Naive thymus-derived CD4-positive, alpha-beta T cell (primary cell): ENCODE data around the gene ROBO2. TPM values are rescaled to one million over a fixed set of nuclear protein-coding genes. Genes with fewer than 3 reads are reported as not detected.

Experiments used
- ATAC-seq: fragments of 150-1000 bp; cut with Tn5 transposase; 2 replicates; pipeline ENCODE4 v1.10.0; 2021; ENCODE audit warnings: mild to moderate bottlenecking, moderate library complexity
- CTCF ChIA-PET: fragments of 350-600 bp; sonication (Branson Sonifier 250); formaldehyde crosslinking; loops from one replicate; lab custom pipeline; 2021; ENCODE audit warnings: antibody characterized with exemption; lab: Charles Lee
- POLR2A ChIA-PET: fragments of 350-600 bp; sonication (Branson Sonifier 250); formaldehyde crosslinking; loops from one replicate; lab custom pipeline; 2021; ENCODE audit warnings: antibody characterized with exemption, inconsistent platforms; lab: Charles Lee
- DNase-seq, 9 donors: peaks; one replicate each; pipeline versions ENCODE4 v3.0.0 to v3.0.0-alpha.2; 2020 to 2022; ENCODE audit warnings: mixed read lengths in 1 of 9
- H3K27ac ChIP-seq: one replicate; pipeline ENCODE4 v1.7.0; 2013; ENCODE audit warnings: mild to moderate bottlenecking, low read depth, low read length, moderate library complexity
- H3K27me3 ChIP-seq, 2 donors: one replicate each; pipeline ENCODE4 v1.7.0; 2013; ENCODE audit warnings: low read length in 2 of 2, mild to moderate bottlenecking in 2 of 2, moderate library complexity in 2 of 2; ENCODE audit not compliant: control insufficient read depth in 2 of 2, insufficient read depth in 2 of 2
- H3K36me3 ChIP-seq, 3 experiments: 1 replicate in 2 of 3; 2 replicates in 1 of 3; pipeline ENCODE4 v1.7.0; 2013; ENCODE audit warnings: low read length in 3 of 3, mild to moderate bottlenecking in 3 of 3, moderate library complexity in 1 of 3; ENCODE audit not compliant: insufficient read depth in 3 of 3, control insufficient read depth in 2 of 3
- H3K4me1 ChIP-seq, 2 donors: one replicate each; pipeline ENCODE4 v1.7.0; 2013; ENCODE audit warnings: low read length in 2 of 2, mild to moderate bottlenecking in 2 of 2, moderate library complexity in 1 of 2; ENCODE audit not compliant: control insufficient read depth in 2 of 2, insufficient read depth in 2 of 2
- H3K4me3 ChIP-seq: 2 replicates; pipeline ENCODE4 v1.7.0; 2013; ENCODE audit warnings: mild to moderate bottlenecking, low read length
- H3K9me3 ChIP-seq, 3 experiments: 1 replicate in 2 of 3; 2 replicates in 1 of 3; pipeline ENCODE4 v1.7.0; 2013; ENCODE audit warnings: low read length in 3 of 3; ENCODE audit not compliant: control insufficient read depth in 2 of 3
- H3K27ac Mint-ChIP-seq, 9 donors: one replicate each; pipeline ENCODE4 v1.8.0; 2020 to 2022; ENCODE audit warnings: mixed read lengths in 9 of 9, mild to moderate bottlenecking in 8 of 9, moderate library complexity in 5 of 9, inconsistent platforms in 2 of 9
- H3K27me3 Mint-ChIP-seq, 5 donors: one replicate each; pipeline ENCODE4 v1.8.0; 2021 to 2022; ENCODE audit warnings: mixed read lengths in 5 of 5, mild to moderate bottlenecking in 1 of 5
- H3K36me3 Mint-ChIP-seq, 5 donors: one replicate each; pipeline ENCODE4 v1.8.0; 2020 to 2022; ENCODE audit warnings: mixed read lengths in 5 of 5, mild to moderate bottlenecking in 3 of 5, inconsistent platforms in 1 of 5
- H3K4me1 Mint-ChIP-seq, 7 donors: one replicate each; pipeline ENCODE4 v1.8.0; 2020 to 2022; ENCODE audit warnings: mixed read lengths in 7 of 7, mild to moderate bottlenecking in 3 of 7, inconsistent platforms in 1 of 7
- H3K4me3 Mint-ChIP-seq, 10 donors: one replicate each; pipeline ENCODE4 v1.8.0; 2020 to 2022; ENCODE audit warnings: mild to moderate bottlenecking in 10 of 10, mixed read lengths in 10 of 10, moderate library complexity in 6 of 10, inconsistent platforms in 2 of 10
- H3K9me3 Mint-ChIP-seq, 11 donors: one replicate each; pipeline ENCODE4 v1.8.0; 2020 to 2022; ENCODE audit warnings: mixed read lengths in 11 of 11, mild to moderate bottlenecking in 4 of 11, inconsistent platforms in 1 of 11, moderate library complexity in 1 of 11
- intact Hi-C, 2 donors: fragments of 100-400 bp; cut with micrococcal nuclease; formaldehyde crosslinking; loops; one replicate each; pipeline ENCODE4 v1.15.1; 2023
- polyA plus RNA-seq, 2 donors: library from polyadenylated mRNA; unstranded; fragments of 300-500 nt; fragmentation: Illumina TruSeq; gene quantifications; one replicate each; pipeline ENCODE4 v1.2.3, GENCODE V29; 2021
- total RNA-seq, 6 experiments: library from RNA in 5 of 6; stranded (reverse) in 5 of 6; gene quantifications; 1 replicate in 5 of 6; 2 replicates in 1 of 6; pipeline ENCODE4 v1.2.3 and lab custom pipeline; 2021 to 2026

The ROBO2 gene
- total and polyA plus RNA-seq, 7 experiments from 2014 or later: not detected

- POLR2A ChIA-PET: interaction anchor here (0.7 kb wide), 1 partner anchor 477 kb away, joined by 3 read pairs; no protein-coding TSS in a partner anchor
- H3K27me3 ChIP-seq: no peaks in the 10 kb centered on the region
- H3K4me1 ChIP-seq: no peaks in the 10 kb centered on the region
- no peak overlapping the region for H3K4me3 ChIP-seq
- ATAC-seq (no peak), DNase-seq (no peak)
- intact Hi-C loops: no loop called here
- H3K27ac ChIP-seq: no peak overlapping the region
- no peak overlapping the region for H3K4me3 Mint-ChIP-seq
- no peak overlapping the region for H3K27ac Mint-ChIP-seq
- H3K9me3 Mint-ChIP-seq: peaks cover 0 to 10% (median 0%) of the 10 kb centered on the region in 11 donors
- no peaks in the 10 kb centered on the region for H3K27me3 Mint-ChIP-seq
- no peaks in the 10 kb centered on the region for H3K36me3 Mint-ChIP-seq
- H3K9me3 ChIP-seq: no peaks in the 10 kb centered on the region
- CTCF ChIA-PET: no interaction called here
- H3K36me3 ChIP-seq: no peaks in the 10 kb centered on the region
- no peaks in the 10 kb centered on the region for H3K4me1 Mint-ChIP-seq
These were observed 243.2 kb downstream of the ROBO2 start for GRCh38 chr3:77283108-77283507.

DNA sequence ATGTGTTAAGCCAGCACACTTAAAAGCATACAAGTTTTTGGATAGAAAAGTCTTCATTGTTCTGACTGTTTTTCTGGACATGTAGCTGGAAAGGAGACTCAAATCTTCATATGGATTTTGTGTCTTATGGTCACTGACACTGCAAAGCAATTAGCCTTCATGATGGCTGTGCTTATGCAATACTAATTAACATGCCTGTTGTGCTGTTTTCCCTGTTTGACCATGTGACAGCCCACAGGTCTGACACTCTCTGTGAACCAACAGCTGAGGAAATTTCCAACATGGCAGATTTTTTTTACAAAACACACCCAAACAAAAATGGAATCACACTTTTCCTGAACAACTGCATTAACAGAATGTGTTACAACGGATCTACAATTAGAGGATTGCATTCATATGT is 248.4 kb downstream of the ROBO2 start:
- Mint-ChIP-seq H3K4me3 (no peak overlapping the region), H3K27ac (no peak overlapping the region), H3K27me3 (no peaks in the 10 kb centered on the region), H3K36me3 (peaks cover 0 to 6% (median 0%) of the 10 kb centered on the region in 5 donors), H3K9me3 (peaks cover 0 to 20% (median 11%) of the 10 kb centered on the region in 11 donors), H3K4me1 (no peaks in the 10 kb centered on the region)
- Histone ChIP-seq H3K36me3 (no peaks in the 10 kb centered on the region), H3K4me3 (no peak overlapping the region), H3K27me3 (no peaks in the 10 kb centered on the region), H3K4me1 (no peaks in the 10 kb centered on the region), H3K9me3 (no peaks in the 10 kb centered on the region), H3K27ac (no peak overlapping the region)
- ChIA-PET CTCF (no interaction called here), POLR2A (no interaction called here)
- no peak for ATAC-seq
- no peak for DNase-seq
- intact Hi-C loops: no loop called here

DNA sequence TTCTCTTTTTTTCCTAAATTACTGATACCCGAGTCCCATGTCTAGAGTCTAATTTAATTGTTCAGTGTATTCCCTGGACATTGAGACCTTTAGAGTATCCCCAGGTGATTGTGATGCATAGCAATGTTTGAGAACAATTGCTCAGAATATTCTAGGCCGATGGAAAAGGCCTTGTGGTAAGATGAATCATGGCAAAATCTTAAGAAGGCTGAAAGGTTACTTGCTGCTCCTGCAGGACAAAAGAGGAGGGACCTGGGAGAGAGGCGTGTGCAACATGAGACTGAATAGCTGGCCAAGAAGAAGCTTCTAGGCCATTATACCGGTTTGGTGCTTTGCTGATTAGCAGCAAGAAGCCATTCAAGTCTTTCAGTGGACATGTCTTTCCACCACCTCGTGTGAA is 256.6 kb downstream of the ROBO2 start:
- intact Hi-C loops: no loop called here
- H3K9me3 ChIP-seq: no peaks in the 10 kb centered on the region
- H3K4me1 ChIP-seq: no peaks in the 10 kb centered on the region
- H3K27me3 ChIP-seq: no peaks in the 10 kb centered on the region
- ChIA-PET CTCF (no interaction called here), POLR2A (no interaction called here)
- no peaks in the 10 kb centered on the region for H3K27me3 Mint-ChIP-seq
- DNase-seq (no peak), ATAC-seq (no peak)
- no peaks in the 10 kb centered on the region for H3K36me3 ChIP-seq
- H3K4me3 Mint-ChIP-seq: no peak overlapping the region
- no peaks in the 10 kb centered on the region for H3K4me1 Mint-ChIP-seq
- H3K9me3 Mint-ChIP-seq: peaks cover 2 to 37% (median 21%) of the 10 kb centered on the region in 11 donors
- no peak overlapping the region for H3K27ac Mint-ChIP-seq
- H3K27ac ChIP-seq: no peak overlapping the region
- no peak overlapping the region for H3K4me3 ChIP-seq
- no peaks in the 10 kb centered on the region for H3K36me3 Mint-ChIP-seq

- intact Hi-C loops: no loop called here
- no peaks in the 10 kb centered on the region for H3K4me1 ChIP-seq
- Mint-ChIP-seq H3K4me3 (no peak overlapping the region), H3K27me3 (no peaks in the 10 kb centered on the region), H3K36me3 (no peaks in the 10 kb centered on the region), H3K27ac (no peak overlapping the region), H3K9me3 (peaks cover 0 to 32% (median 15%) of the 10 kb centered on the region in 11 donors), H3K4me1 (no peaks in the 10 kb centered on the region)
- H3K27ac ChIP-seq: no peak overlapping the region
- no peak overlapping the region for H3K4me3 ChIP-seq
- H3K9me3 ChIP-seq: no peaks in the 10 kb centered on the region
- no peaks in the 10 kb centered on the region for H3K36me3 ChIP-seq
- ATAC-seq (no peak), DNase-seq (no peak)
- H3K27me3 ChIP-seq: no peaks in the 10 kb centered on the region
- CTCF ChIA-PET: no interaction called here
- POLR2A ChIA-PET: no interaction called here
These were observed 258.5 kb downstream of the ROBO2 start for GRCh38 chr3:77298417-77298816.

GRCh38 chr3:77303955-77304699 is 264.2 kb downstream of the ROBO2 start:
- DNase-seq (no peak), ATAC-seq (no peak)
- intact Hi-C loops: no loop called here
- Mint-ChIP-seq H3K4me3 (no peak overlapping the region), H3K4me1 (no peaks in the 10 kb centered on the region), H3K36me3 (no peaks in the 10 kb centered on the region), H3K9me3 (peaks cover 0 to 13% (median under 1%) of the 10 kb centered on the region in 11 donors), H3K27ac (no peak overlapping the region), H3K27me3 (no peaks in the 10 kb centered on the region)
- Histone ChIP-seq H3K36me3 (no peaks in the 10 kb centered on the region), H3K4me3 (no peak overlapping the region), H3K27ac (no peak overlapping the region), H3K4me1 (no peaks in the 10 kb centered on the region), H3K27me3 (no peaks in the 10 kb centered on the region), H3K9me3 (no peaks in the 10 kb centered on the region)
- ChIA-PET CTCF (no interaction called here), POLR2A (no interaction called here)

DNA sequence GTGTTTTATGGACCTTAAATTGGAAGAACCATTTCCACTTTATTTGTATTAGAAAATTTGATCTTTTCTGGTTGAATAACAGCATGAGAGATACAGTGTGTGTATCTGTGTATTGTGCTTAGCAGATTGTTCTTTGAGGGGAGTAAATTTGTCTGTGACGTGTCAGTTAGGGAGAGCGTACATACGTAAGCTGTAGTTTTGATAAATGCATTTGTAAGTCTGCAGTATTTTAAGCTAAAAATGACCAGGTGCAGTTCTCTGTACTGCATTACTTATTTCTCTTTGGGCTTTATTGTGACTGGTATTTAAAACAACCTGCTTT is 264.8 kb downstream of the ROBO2 start:
- Mint-ChIP-seq H3K27me3 (no peaks in the 10 kb centered on the region), H3K4me1 (no peaks in the 10 kb centered on the region), H3K4me3 (no peak overlapping the region), H3K36me3 (no peaks in the 10 kb centered on the region), H3K9me3 (peaks cover 0 to 8% (median 0%) of the 10 kb centered on the region in 11 donors), H3K27ac (no peak overlapping the region)
- H3K27ac ChIP-seq: no peak overlapping the region
- no peaks in the 10 kb centered on the region for H3K36me3 ChIP-seq
- H3K9me3 ChIP-seq: no peaks in the 10 kb centered on the region
- ChIA-PET POLR2A (no interaction called here), CTCF (no interaction called here)
- no peak for ATAC-seq
- DNase-seq: no peak
- H3K4me1 ChIP-seq: no peaks in the 10 kb centered on the region
- H3K4me3 ChIP-seq: no peak overlapping the region
- no peaks in the 10 kb centered on the region for H3K27me3 ChIP-seq
- intact Hi-C loops: no loop called here

- CTCF ChIA-PET: no interaction called here
- Mint-ChIP-seq H3K36me3 (no peaks in the 10 kb centered on the region), H3K27me3 (no peaks in the 10 kb centered on the region), H3K9me3 (peaks cover 0 to 5% (median 0%) of the 10 kb centered on the region in 11 donors), H3K4me1 (no peaks in the 10 kb centered on the region), H3K27ac (no peak overlapping the region), H3K4me3 (no peak overlapping the region)
- Histone ChIP-seq H3K4me3 (no peak overlapping the region), H3K36me3 (no peaks in the 10 kb centered on the region), H3K27me3 (no peaks in the 10 kb centered on the region), H3K4me1 (no peaks in the 10 kb centered on the region), H3K9me3 (no peaks in the 10 kb centered on the region), H3K27ac (no peak overlapping the region)
- ATAC-seq: no peak
- POLR2A ChIA-PET: no interaction called here
- intact Hi-C loops: no loop called here
- no peak for DNase-seq
These were observed 269.6 kb downstream of the ROBO2 start for GRCh38 chr3:77309460-77309859.
